IPS-20b (cell line): ENCODE results near the gene WDR74.
"Not testable (repeated sequence)": the region's sequence is repeated elsewhere in the genome, so short reads cannot be mapped to it uniquely, and the experiment has no call there.

ENCODE experiments used
- H3K27ac ChIP-seq: one replicate; pipeline ENCODE4 v1.5.1; 2013; ENCODE audit warnings: low read length
- H3K27me3 ChIP-seq: 2 replicates; pipeline ENCODE4 v1.6.1; 2013; ENCODE audit warnings: mild to moderate bottlenecking, low read length, inconsistent platforms; ENCODE audit not compliant: insufficient read depth
- H3K36me3 ChIP-seq: 2 replicates; pipeline ENCODE4 v1.6.1; 2013; ENCODE audit warnings: low read depth, mild to moderate bottlenecking, inconsistent platforms, low read length, moderate library complexity; ENCODE audit not compliant: insufficient read depth
- H3K4me1 ChIP-seq: 2 replicates; pipeline ENCODE4 v1.6.1; 2013; ENCODE audit warnings: mild to moderate bottlenecking, control low read depth, inconsistent platforms, low read length, moderate library complexity; ENCODE audit not compliant: insufficient read depth
- H3K4me3 ChIP-seq: 2 replicates; pipeline ENCODE4 v1.5.1; 2013; ENCODE audit warnings: mild to moderate bottlenecking, low read length, inconsistent platforms
- H3K9ac ChIP-seq: 2 replicates; pipeline ENCODE4 v1.6.1; 2013; ENCODE audit warnings: low read depth, mild to moderate bottlenecking, inconsistent platforms, low read length, moderate library complexity
- H3K9me3 ChIP-seq: 2 replicates; pipeline ENCODE4 v1.6.1; 2013; ENCODE audit warnings: mild to moderate bottlenecking, low read depth, low read length, inconsistent platforms; ENCODE audit not compliant: insufficient read depth

WDR74 gene

GRCh38 chr11:62831520-62832335, 7.7 kb downstream of the WDR74 start, which contains the start of gene STX5:
STX5 (minus strand) TSS chr11:62832051; CDS start chr11:62831243, 808 bp downstream.
- Histone ChIP-seq H3K4me1 (peaks cover 4% of the 10 kb centered on the region; the same call in 1 of the 2 replicates), H3K9me3 (no peaks in the 10 kb centered on the region), H3K27me3 (no peaks in the 10 kb centered on the region), H3K36me3 (peaks cover 49% of the 10 kb centered on the region), H3K4me3 (peak within 1 kb of the TSS; percentile 97), H3K27ac (peak within 1 kb of the TSS; percentile 95), H3K9ac (peak within 1 kb of the TSS; percentile 94)

- Histone ChIP-seq H3K36me3 (peaks cover 44% of the 10 kb centered on the region), H3K27ac (no peak overlapping the region), H3K9ac (peak overlapping the region; percentile 94), H3K4me1 (peaks cover 4% of the 10 kb centered on the region; the same call in 1 of the 2 replicates), H3K27me3 (no peaks in the 10 kb centered on the region), H3K9me3 (no peaks in the 10 kb centered on the region), H3K4me3 (peak overlapping the region; percentile 97)
Observed at GRCh38 chr11:62830904-62831519, 8.4 kb downstream of the WDR74 start.

GRCh38 chr11:62828130-62828529, 11.3 kb downstream of the WDR74 start:
- not testable (repeated sequence) for H3K4me3 ChIP-seq, H3K9ac ChIP-seq, H3K9me3 ChIP-seq, H3K27me3 ChIP-seq, H3K4me1 ChIP-seq, H3K27ac ChIP-seq
- peaks cover 42% of the 10 kb centered on the region for H3K36me3 ChIP-seq

- no peak overlapping the region for H3K4me3 ChIP-seq
- no peaks in the 10 kb centered on the region for H3K27me3 ChIP-seq
- H3K36me3 ChIP-seq, result peaks cover 65% of the 10 kb centered on the region
- no peak overlapping the region for H3K9ac ChIP-seq
- H3K4me1 ChIP-seq, result no peaks in the 10 kb centered on the region
- no peak overlapping the region for H3K27ac ChIP-seq
- no peaks in the 10 kb centered on the region for H3K9me3 ChIP-seq
Observed at GRCh38 chr11:62823677-62824076, 15.7 kb downstream of the WDR74 start.

- Histone ChIP-seq H3K27me3 (no peaks in the 10 kb centered on the region), H3K4me3 (no peak overlapping the region), H3K9ac (no peak overlapping the region), H3K4me1 (no peaks in the 10 kb centered on the region), H3K36me3 (peaks cover 20% of the 10 kb centered on the region), H3K27ac (no peak overlapping the region), H3K9me3 (no peaks in the 10 kb centered on the region)
Observed at GRCh38 chr11:62817129-62817528, 22.3 kb downstream of the WDR74 start.

- Histone ChIP-seq H3K27me3 (no peaks in the 10 kb centered on the region), H3K9me3 (no peaks in the 10 kb centered on the region), H3K4me1 (no peaks in the 10 kb centered on the region), H3K9ac (no peak overlapping the region), H3K4me3 (no peak overlapping the region), H3K27ac (no peak overlapping the region), H3K36me3 (peaks cover 17% of the 10 kb centered on the region)
Observed at GRCh38 chr11:62816557-62816956, 22.8 kb downstream of the WDR74 start.

- no peak overlapping the region for H3K9ac ChIP-seq
- no peaks in the 10 kb centered on the region for H3K27me3 ChIP-seq
- H3K4me1 ChIP-seq, result no peaks in the 10 kb centered on the region
- no peaks in the 10 kb centered on the region for H3K36me3 ChIP-seq
- H3K4me3 ChIP-seq, result no peak overlapping the region
- H3K27ac ChIP-seq, result no peak overlapping the region
- H3K9me3 ChIP-seq, result no peaks in the 10 kb centered on the region
Observed at GRCh38 chr11:62811659-62812058, 27.7 kb downstream of the WDR74 start.

- Histone ChIP-seq H3K9me3 (no peaks in the 10 kb centered on the region), H3K36me3 (no peaks in the 10 kb centered on the region), H3K27me3 (no peaks in the 10 kb centered on the region), H3K4me1 (no peaks in the 10 kb centered on the region), H3K4me3 (no peak overlapping the region), H3K9ac (no peak overlapping the region), H3K27ac (no peak overlapping the region)
Observed at GRCh38 chr11:62810748-62811147, 28.6 kb downstream of the WDR74 start.

GRCh38 chr11:62806611-62807121, 32.7 kb downstream of the WDR74 start:
- 0 out of 2 replicates have a peak, but pooled peaks cover 2% of the 10 kb centered on the region for H3K4me1 ChIP-seq
- H3K27ac ChIP-seq, result no peak overlapping the region
- H3K4me3 ChIP-seq, result peak overlapping the region; percentile 95
- no peaks in the 10 kb centered on the region for H3K27me3 ChIP-seq
- peaks cover 20% of the 10 kb centered on the region for H3K36me3 ChIP-seq
- H3K9me3 ChIP-seq, result no peaks in the 10 kb centered on the region
- no peak overlapping the region; the same call in 1 of the 2 replicates for H3K9ac ChIP-seq

GRCh38 chr11:62805961-62806441, 33.4 kb downstream of the WDR74 start:
- peak overlapping the region; percentile 95 for H3K4me3 ChIP-seq
- H3K9me3 ChIP-seq, result no peaks in the 10 kb centered on the region
- no peaks in the 10 kb centered on the region for H3K27me3 ChIP-seq
- peak overlapping the region; percentile 92 for H3K9ac ChIP-seq
- peaks cover 26% of the 10 kb centered on the region for H3K36me3 ChIP-seq
- peak overlapping the region; percentile 87 for H3K27ac ChIP-seq
- 0 out of 2 replicates have a peak, but pooled peaks cover 2% of the 10 kb centered on the region for H3K4me1 ChIP-seq

- Histone ChIP-seq H3K36me3 (peaks cover 34% of the 10 kb centered on the region), H3K27ac (peak within 1 kb of the TSS; percentile 87)
Observed at GRCh38 chr11:62805076-62805892, 34.1 kb downstream of the WDR74 start, which contains the start of gene NXF1. NXF1 (minus strand) TSS chr11:62805440; CDS start chr11:62805356, 84 bp downstream.

More at GRCh38 chr11:62805076-62805892, 34.1 kb downstream of the WDR74 start, which contains the start of gene NXF1:
- no peaks in the 10 kb centered on the region for H3K9me3 ChIP-seq
- peak within 1 kb of the TSS; percentile 95 for H3K4me3 ChIP-seq
- peak within 1 kb of the TSS; percentile 92 for H3K9ac ChIP-seq
- 0 out of 2 replicates have a peak, but pooled peaks cover 2% of the 10 kb centered on the region for H3K4me1 ChIP-seq
- no peaks in the 10 kb centered on the region for H3K27me3 ChIP-seq
